Right atrium auricular region (tissue), 2 donors: ENCODE results near the gene CASKIN1. TPM values are rescaled to one million over a fixed set of nuclear protein-coding genes. Genes with fewer than 3 reads are reported as not detected.
"Not testable (repeated sequence)": the region's sequence is repeated elsewhere in the genome, so short reads cannot be mapped to it uniquely, and the experiment has no call there.

ENCODE experiments used
- DNase-seq: peaks from one replicate; pipeline ENCODE4 v3.0.0-alpha.2; 2019; ENCODE audit warnings: low spot score
- H3K27ac ChIP-seq, 2 donors: fragments of 200-600 bp; sonication (generic); 1 replicate in 1 of 2; 2 replicates in 1 of 2; pipeline ENCODE4 v1.5.1; 2016 to 2019
- H3K27me3 ChIP-seq, 2 donors: fragments of 200-600 bp; sonication (generic); one replicate each; pipeline versions ENCODE4 v1.5.1 to v1.6.0; 2017 to 2019
- H3K36me3 ChIP-seq: fragments of 200-600 bp; sonication (generic); one replicate; pipeline ENCODE4 v1.5.1; 2016
- H3K4me1 ChIP-seq, 2 donors: fragments of 200-600 bp; sonication (generic); one replicate each; pipeline versions ENCODE4 v1.5.1 to v1.6.0; 2017 to 2019
- H3K4me3 ChIP-seq, 2 donors: fragments of 200-600 bp; sonication (generic); 1 replicate in 1 of 2; 2 replicates in 1 of 2; pipeline ENCODE4 v1.5.1; 2017 to 2019; ENCODE audit warnings: mild to moderate bottlenecking in 1 of 2, moderate library complexity in 1 of 2
- H3K9me3 ChIP-seq, 2 donors: fragments of 200-600 bp; sonication (generic); one replicate each; pipeline ENCODE4 v1.5.1; 2019
- microRNA counts, 2 donors: library from miRNA; unstranded; fragments of <30 nt; microRNA quantifications; one replicate each; lab custom pipeline; 2016 to 2017
- microRNA-seq, 2 donors: library from miRNA; unstranded; fragments of <30 nt; microRNA quantifications; one replicate each; pipeline ENCODE4, GENCODE V29; 2016 to 2017; ENCODE audit warnings: borderline number of aligned reads in 2 of 2, borderline replicate concordance in 1 of 2
- total RNA-seq, 2 donors: library from RNA; depleted of rRNA; stranded (reverse); fragments of >200 nt; gene quantifications; one replicate each; pipeline ENCODE4 v1.1.0, GENCODE V29; 2016

Gene CASKIN1
- total RNA-seq, 2 donors from 2014 or later: 3.5 to 4.3 TPM

DNA sequence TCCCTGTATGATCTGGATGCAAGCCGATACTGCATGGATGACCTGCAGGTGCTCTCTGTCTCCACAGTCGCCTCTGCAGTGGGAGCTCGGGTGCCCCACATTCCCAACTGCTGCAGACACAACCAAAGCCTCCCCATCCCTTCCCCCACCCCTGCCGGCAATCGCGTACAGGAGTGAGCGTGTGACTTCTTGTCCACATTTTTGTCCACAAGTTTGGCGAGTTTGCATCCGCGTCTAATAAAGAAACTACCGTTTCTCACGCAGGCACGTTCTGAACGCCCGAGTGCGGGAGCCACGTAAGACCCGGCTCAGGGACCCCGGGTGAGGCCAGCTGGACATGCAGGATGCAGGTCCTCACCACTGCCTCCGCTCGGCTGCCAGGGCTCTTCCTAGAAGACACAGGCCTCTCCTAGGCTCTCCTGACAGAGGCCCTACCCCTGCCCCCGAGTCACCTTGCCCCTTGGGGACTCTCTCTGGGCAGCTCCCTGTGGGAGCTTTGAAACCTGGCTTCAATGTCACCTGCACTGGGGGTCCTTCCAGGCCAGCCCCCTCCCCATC, 66.4 kb downstream of the CASKIN1 start:
- not testable (repeated sequence) for H3K27ac ChIP-seq, H3K4me3 ChIP-seq

DNA sequence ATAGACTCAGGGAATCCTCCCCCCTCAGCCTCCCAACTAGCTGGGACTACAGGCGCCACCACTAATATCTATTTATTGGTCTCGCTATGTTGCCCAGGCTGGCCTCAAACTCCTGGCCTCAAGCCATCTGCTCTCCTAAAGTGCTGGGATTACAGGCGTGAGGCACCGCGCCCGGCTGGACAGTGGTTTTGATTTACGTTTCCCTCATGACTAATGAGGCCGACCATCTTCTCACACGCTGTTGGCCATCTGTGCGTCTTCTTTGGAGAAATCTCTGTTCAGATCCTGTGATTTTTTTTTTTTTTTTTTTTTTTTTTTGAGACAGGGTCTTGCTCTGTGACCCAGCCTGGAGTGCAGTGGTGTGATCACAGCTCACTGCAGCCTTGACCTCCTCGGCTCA, 67.2 kb downstream of the CASKIN1 start:
- Histone ChIP-seq H3K4me1 (peaks cover 0 to 57% of the 10 kb centered on the region in 2 donors), H3K27ac (peak overlapping the region in 1 of 2 donors; percentile 51)
- not testable (repeated sequence) for DNase-seq, H3K9me3 ChIP-seq, H3K27me3 ChIP-seq, H3K4me3 ChIP-seq, H3K36me3 ChIP-seq

More for the DNA sequence above, 66.4 kb downstream of the CASKIN1 start:
- peaks cover 0 to 50% of the 10 kb centered on the region in 2 donors for H3K4me1 ChIP-seq
- not testable (repeated sequence) for DNase-seq, H3K36me3 ChIP-seq, H3K27me3 ChIP-seq, H3K9me3 ChIP-seq

DNA sequence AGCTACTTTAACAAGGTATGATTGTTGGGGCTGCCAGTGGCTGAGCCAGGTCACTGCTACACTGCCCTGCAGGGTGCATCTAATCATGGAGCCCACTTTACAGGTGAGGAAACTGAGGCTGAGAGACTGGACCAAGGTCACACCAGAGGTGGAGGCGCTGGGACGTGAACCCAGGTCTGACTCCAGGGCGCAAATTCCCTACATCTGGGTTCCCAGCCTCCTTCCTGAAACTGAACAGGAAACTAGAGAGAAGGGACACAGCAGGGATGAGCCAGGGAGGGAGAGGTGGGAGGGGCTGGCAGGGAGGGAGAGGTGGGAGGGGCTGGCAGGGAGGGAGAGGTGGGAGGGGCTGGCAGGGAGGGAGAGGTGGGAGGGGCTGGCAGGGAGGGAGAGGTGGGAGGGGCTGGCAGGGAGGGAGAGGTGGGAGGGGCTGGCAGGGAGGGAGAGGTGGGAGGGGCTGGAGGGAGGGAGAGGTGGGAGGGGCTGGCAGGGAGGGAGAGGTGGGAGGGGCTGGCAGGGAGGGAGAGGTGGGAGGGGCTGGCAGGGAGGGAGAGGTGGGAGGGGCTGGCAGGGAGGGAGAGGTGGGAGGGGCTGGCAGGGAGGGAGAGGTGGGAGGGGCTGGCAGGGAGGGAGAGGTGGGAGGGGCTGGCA, 68.7 kb downstream of the CASKIN1 start:
- H3K4me3 ChIP-seq, H3K36me3 ChIP-seq, H3K9me3 ChIP-seq, DNase-seq, H3K27me3 ChIP-seq: not testable (repeated sequence)
- H3K4me1 ChIP-seq: peaks cover 0 to 66% of the 10 kb centered on the region in 2 donors
- peak overlapping the region; percentile 94 to 95 for H3K27ac ChIP-seq

MicroRNAs within 50 kb of the gene (microRNA counts, 767-probe panel; counts per million panel counts)
- microRNA hsa-miR-3180 (lab: Ali Mortazavi, UCI) (0 to 31.0 counts per million in 2 donors), microRNA hsa-miR-4516 (lab: Ali Mortazavi, UCI) (0 to 2,387 counts per million in 2 donors)

Small RNAs within 50 kb of the gene (microRNA-seq; reads per million reads assigned to microRNA genes)
- gene MIR3180-5: 0 reads per million in 2 donors
- gene MIR4516: 0 reads per million in 2 donors

Other genes with a start within 250 kb of the CASKIN1 start
- gene RPL3L, start 241.9 kb downstream of the CASKIN1 start, total RNA-seq: 10 to 100 TPM; 12.3 to 74.0 TPM
- gene NDUFB10, start 237.1 kb downstream of the CASKIN1 start, total RNA-seq: 1,000 to 10,000 TPM in 1 of 2 donors, 100 to 1,000 TPM in 1; 583 to 1,046 TPM
- gene RPS2, start 231.8 kb downstream of the CASKIN1 start, total RNA-seq: 1,000 to 10,000 TPM in 1 of 2 donors, 100 to 1,000 TPM in 1; 782 to 1,247 TPM
- not detected for gene RNF151, start 229.7 kb downstream of the CASKIN1 start, total RNA-seq
- gene TBL3, start 224.6 kb downstream of the CASKIN1 start, total RNA-seq: 10 to 100 TPM; 22.4 to 35.6 TPM
- gene NOXO1, start 215.1 kb downstream of the CASKIN1 start, total RNA-seq: under 1 TPM in 1 of 2 donors, not detected in 1; 0.30 TPM
- 10 to 100 TPM; 11.9 to 12.6 TPM for gene GFER, start 212.4 kb downstream of the CASKIN1 start, total RNA-seq
- gene SYNGR3, start 206.6 kb downstream of the CASKIN1 start, total RNA-seq: 1 to 10 TPM in 1 of 2 donors, under 1 TPM in 1; 0.52 to 2.1 TPM
- gene ZNF598, start 186.8 kb downstream of the CASKIN1 start, total RNA-seq: 10 to 100 TPM; 11.4 to 19.9 TPM
- gene NPW, start 176.8 kb downstream of the CASKIN1 start, total RNA-seq: not detected
- gene NHERF2, start 169.7 kb downstream of the CASKIN1 start, total RNA-seq: 100 to 1,000 TPM; 187 to 213 TPM
- 10 to 100 TPM; 10.3 to 17.7 TPM for gene NTHL1, start 148.8 kb downstream of the CASKIN1 start, total RNA-seq
- 10 to 100 TPM; 42.4 to 43.2 TPM for gene TSC2, start 148.6 kb downstream of the CASKIN1 start, total RNA-seq
- 100 to 1,000 TPM; 218 to 276 TPM for gene PKD1, start 60.7 kb downstream of the CASKIN1 start, total RNA-seq
- 1 to 10 TPM in 1 of 2 donors, under 1 TPM in 1; 0.31 to 1.4 TPM for gene RAB26, start 48.0 kb downstream of the CASKIN1 start, total RNA-seq
- 10 to 100 TPM; 16.1 to 27.0 TPM for gene TRAF7, start 40.8 kb downstream of the CASKIN1 start, total RNA-seq
- gene MLST8, start 8.8 kb upstream of the CASKIN1 start, total RNA-seq: 10 to 100 TPM; 35.6 to 45.0 TPM
- 1 to 10 TPM; 1.2 to 1.6 TPM for gene BRICD5, start 14.3 kb upstream of the CASKIN1 start, total RNA-seq
- gene PGP, start 18.2 kb upstream of the CASKIN1 start, total RNA-seq: 10 to 100 TPM; 15.5 to 17.7 TPM
- 10 to 100 TPM; 10.0 to 16.7 TPM for gene E4F1, start 27.0 kb upstream of the CASKIN1 start, total RNA-seq
- gene DNASE1L2, start 39.8 kb upstream of the CASKIN1 start, total RNA-seq: under 1 TPM in 1 of 2 donors, not detected in 1; 0.83 TPM
- gene ECI1, start 55.0 kb upstream of the CASKIN1 start, total RNA-seq: 100 to 1,000 TPM in 1 of 2 donors, 10 to 100 TPM in 1; 71.8 to 108 TPM
- 100 to 1,000 TPM in 1 of 2 donors, 10 to 100 TPM in 1; 93.6 to 124 TPM for gene RNPS1, start 71.5 kb upstream of the CASKIN1 start, total RNA-seq
- gene ABCA3, start 144.1 kb upstream of the CASKIN1 start, total RNA-seq: 10 to 100 TPM in 1 of 2 donors, 1 to 10 TPM in 1; 7.5 to 10.1 TPM
- gene CCNF, start 232.8 kb upstream of the CASKIN1 start, total RNA-seq: 1 to 10 TPM; 1.4 to 1.7 TPM